Measurements from ENCODE around the gene KLHL24.

The KLHL24 gene

GRCh38 chr3:183641882-183642281 lies 6.5 kb downstream of the KLHL24 start:
- no peak for TF ChIP-seq CTCF (IDR thresholded peaks at IDR 0.05)

- no peak for TF ChIP-seq CTCF (IDR thresholded peaks at IDR 0.05)
Measured at GRCh38 chr3:183644244-183644643, 8.8 kb downstream of the KLHL24 start.

- no peak for TF ChIP-seq CTCF (IDR thresholded peaks at IDR 0.05)
Measured at GRCh38 chr3:183645254-183645653, 9.8 kb downstream of the KLHL24 start.

- TF ChIP-seq CTCF (IDR thresholded peaks at IDR 0.05): no peak
Measured at GRCh38 chr3:183650554-183650953, 15.1 kb downstream of the KLHL24 start.

GRCh38 chr3:183653209-183654064 lies 18.0 kb downstream of the KLHL24 start:
- TF ChIP-seq CTCF (IDR thresholded peaks at IDR 0.05): no peak

- no peak for TF ChIP-seq CTCF (IDR thresholded peaks at IDR 0.05)
Measured at GRCh38 chr3:183654727-183655126, 19.3 kb downstream of the KLHL24 start.

GRCh38 chr3:183662099-183662498 lies 26.7 kb downstream of the KLHL24 start:
- TF ChIP-seq CTCF (IDR thresholded peaks at IDR 0.05): no peak

Data from LNCAP (cell line).